Endothelial cell (in vitro differentiated cells): Measurements from ENCODE around the gene NEURL2. TPM values are rescaled to one million over a fixed set of nuclear protein-coding genes. Genes with fewer than 3 reads are reported as not detected.

ENCODE experiments used
- DNase-seq: peaks from one replicate; pipeline ENCODE4 v3.0.0; 2021; ENCODE audit warnings: low spot score
- H3K27ac Mint-ChIP-seq: one replicate; pipeline ENCODE4 v1.8.0; 2021; ENCODE audit warnings: mixed read lengths, inconsistent platforms; ENCODE audit not compliant: unreplicated experiment
- H3K27me3 Mint-ChIP-seq: one replicate; pipeline ENCODE4 v1.8.0; 2021; ENCODE audit warnings: mild to moderate bottlenecking, moderate library complexity, mixed read lengths, inconsistent platforms; ENCODE audit not compliant: unreplicated experiment
- H3K36me3 Mint-ChIP-seq: one replicate; pipeline ENCODE4 v1.8.0; 2021; ENCODE audit warnings: mild to moderate bottlenecking, low read depth, mixed read lengths, inconsistent platforms; ENCODE audit not compliant: unreplicated experiment
- H3K4me1 Mint-ChIP-seq: one replicate; pipeline ENCODE4 v1.8.0; 2021; ENCODE audit warnings: mild to moderate bottlenecking, mixed read lengths, inconsistent platforms; ENCODE audit not compliant: unreplicated experiment
- H3K4me3 Mint-ChIP-seq: one replicate; pipeline ENCODE4 v1.8.0; 2021; ENCODE audit warnings: mild to moderate bottlenecking, mixed read lengths, inconsistent platforms; ENCODE audit not compliant: unreplicated experiment
- H3K9me3 Mint-ChIP-seq: one replicate; pipeline ENCODE4 v1.8.0; 2021; ENCODE audit warnings: mixed read lengths, inconsistent platforms; ENCODE audit not compliant: unreplicated experiment
- total RNA-seq: library from RNA; stranded (reverse); fragmentation: NEBNext Ultra II Directional; extraction: Animal tissue kit (Norgen Biotek cat#: 25700); gene quantifications from one replicate; pipeline ENCODE4 v1.2.1, GENCODE V29; 2021; ENCODE audit not compliant: unreplicated experiment
- TF ChIP-seq, protein P1 (sequence below): fragments of 200-600 bp; sonication (generic); IDR thresholded peaks from one replicate; pipeline ENCODE4 v1.5.0; 2021; ENCODE audit warnings: antibody characterized with exemption; ENCODE audit not compliant: unreplicated experiment

The NEURL2 gene
- total RNA-seq, 1 donor from 2014 or later = 3.6 TPM

DNA sequence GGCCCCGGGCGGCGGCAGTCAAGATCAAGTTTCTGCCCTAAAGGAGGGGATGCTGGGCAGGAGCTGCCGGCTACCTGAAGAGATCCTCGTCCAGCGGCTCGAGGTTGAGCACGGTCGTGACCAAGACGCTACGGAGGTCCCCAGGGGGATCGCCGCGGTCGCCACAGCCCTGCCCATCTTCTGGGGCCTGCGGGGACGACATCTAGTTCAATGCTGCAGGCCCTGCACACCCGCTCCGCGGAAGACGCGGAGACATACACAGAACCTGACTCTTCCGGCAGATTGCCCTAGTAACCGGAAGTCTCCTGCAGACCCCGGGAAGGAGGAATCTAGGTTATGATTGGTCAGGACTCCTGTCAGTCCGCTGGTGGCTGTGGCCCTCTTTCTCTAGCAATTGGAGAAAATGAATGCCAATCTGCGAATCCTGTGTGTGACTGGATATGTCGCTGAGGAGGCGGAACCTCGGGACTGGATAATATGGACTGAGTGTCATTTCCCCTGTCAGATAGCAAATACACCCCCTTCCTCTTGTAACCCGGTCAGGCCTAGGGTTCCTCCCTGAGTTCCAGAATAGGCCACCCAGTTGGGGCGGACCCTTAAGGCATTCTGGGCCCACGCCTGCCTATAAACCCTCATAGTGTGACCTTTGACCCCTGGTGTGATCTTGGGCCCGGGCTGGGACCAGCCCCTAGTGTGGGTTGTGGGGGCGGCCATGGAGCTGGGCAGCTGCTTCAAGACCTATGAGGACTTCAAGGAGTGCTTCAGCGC, 33.7 kb downstream of the NEURL2 start, which contains the start of the genes ACOT8 and ZSWIM3:
TSS of gene ACOT8 (minus strand) at position 279 of the 768 bp plus-strand sequence. CDS start at position 202, 77 bp downstream.
TSS of gene ZSWIM3 (plus strand) at position 501 of the 768 bp plus-strand sequence. CDS start at position 713, 212 bp downstream.
- Mint-ChIP-seq H3K27ac (peak within 1 kb of the TSS; percentile 95), H3K27me3 (peaks cover 7% of the 10 kb centered on the region), H3K4me1 (peaks cover 18% of the 10 kb centered on the region)

DNA sequence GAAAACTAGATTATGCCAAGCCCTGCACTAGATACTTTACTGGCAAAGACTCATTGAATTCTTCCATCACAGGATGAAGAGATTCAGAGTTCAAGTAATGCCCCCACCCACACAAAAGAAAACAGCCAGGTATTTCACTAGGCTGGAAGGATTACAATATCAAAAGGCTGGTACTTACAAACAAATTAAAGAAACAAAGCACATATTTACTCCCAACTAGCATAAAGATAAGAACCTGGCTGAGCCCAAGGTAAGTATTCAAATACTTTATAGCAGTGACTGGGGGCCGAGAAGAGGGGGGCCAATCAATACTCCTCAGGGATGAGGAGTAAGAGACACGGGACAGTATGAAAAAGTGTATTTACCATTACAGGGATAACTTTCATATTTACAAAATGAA, 37.5 kb downstream of the NEURL2 start:
- TF ChIP-seq, protein P1, sequence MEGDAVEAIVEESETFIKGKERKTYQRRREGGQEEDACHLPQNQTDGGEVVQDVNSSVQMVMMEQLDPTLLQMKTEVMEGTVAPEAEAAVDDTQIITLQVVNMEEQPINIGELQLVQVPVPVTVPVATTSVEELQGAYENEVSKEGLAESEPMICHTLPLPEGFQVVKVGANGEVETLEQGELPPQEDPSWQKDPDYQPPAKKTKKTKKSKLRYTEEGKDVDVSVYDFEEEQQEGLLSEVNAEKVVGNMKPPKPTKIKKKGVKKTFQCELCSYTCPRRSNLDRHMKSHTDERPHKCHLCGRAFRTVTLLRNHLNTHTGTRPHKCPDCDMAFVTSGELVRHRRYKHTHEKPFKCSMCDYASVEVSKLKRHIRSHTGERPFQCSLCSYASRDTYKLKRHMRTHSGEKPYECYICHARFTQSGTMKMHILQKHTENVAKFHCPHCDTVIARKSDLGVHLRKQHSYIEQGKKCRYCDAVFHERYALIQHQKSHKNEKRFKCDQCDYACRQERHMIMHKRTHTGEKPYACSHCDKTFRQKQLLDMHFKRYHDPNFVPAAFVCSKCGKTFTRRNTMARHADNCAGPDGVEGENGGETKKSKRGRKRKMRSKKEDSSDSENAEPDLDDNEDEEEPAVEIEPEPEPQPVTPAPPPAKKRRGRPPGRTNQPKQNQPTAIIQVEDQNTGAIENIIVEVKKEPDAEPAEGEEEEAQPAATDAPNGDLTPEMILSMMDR = no peak
- no peaks in the 10 kb centered on the region for H3K9me3 Mint-ChIP-seq
- no peak for DNase-seq
- H3K36me3 Mint-ChIP-seq = peaks cover 30% of the 10 kb centered on the region
- H3K4me1 Mint-ChIP-seq = peaks cover 15% of the 10 kb centered on the region
- peaks cover 7% of the 10 kb centered on the region for H3K27me3 Mint-ChIP-seq
- H3K27ac Mint-ChIP-seq = no peak overlapping the region
- H3K4me3 Mint-ChIP-seq = no peak overlapping the region

More for the DNA sequence above, 33.7 kb downstream of the NEURL2 start, which contains the start of the genes ACOT8 and ZSWIM3:
- Mint-ChIP-seq H3K9me3 (no peaks in the 10 kb centered on the region), H3K4me3 (peak within 1 kb of the TSS; percentile 95), H3K36me3 (peaks cover 6% of the 10 kb centered on the region)
- DNase-seq = peak; percentile 94
- TF ChIP-seq, protein P1 = no peak

DNA sequence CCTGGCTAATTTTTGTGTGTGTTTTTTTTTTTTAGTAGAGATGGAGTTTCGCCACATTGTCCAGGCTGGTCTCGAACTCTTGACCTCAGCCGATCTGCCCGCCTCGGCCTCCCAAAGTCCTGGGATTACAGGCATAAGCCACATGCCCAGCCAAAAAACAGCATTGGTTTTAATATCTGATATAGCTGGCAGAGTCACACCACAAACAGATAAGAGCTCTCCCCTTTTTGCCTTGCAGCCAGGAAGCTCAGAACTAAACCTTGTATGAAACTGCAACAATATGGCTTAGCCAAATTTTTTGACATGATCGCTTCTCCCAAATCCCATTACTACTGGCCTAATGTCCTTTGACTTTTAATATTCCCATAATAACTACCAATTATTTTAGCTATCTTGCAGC, 38.7 kb downstream of the NEURL2 start:
- DNase-seq = no peak
- peaks cover 32% of the 10 kb centered on the region for H3K36me3 Mint-ChIP-seq
- peaks cover 4% of the 10 kb centered on the region for H3K27me3 Mint-ChIP-seq
- H3K9me3 Mint-ChIP-seq = no peaks in the 10 kb centered on the region
- no peak overlapping the region for H3K4me3 Mint-ChIP-seq
- H3K27ac Mint-ChIP-seq = no peak overlapping the region
- peaks cover 10% of the 10 kb centered on the region for H3K4me1 Mint-ChIP-seq
- TF ChIP-seq, protein P1 = no peak

DNA sequence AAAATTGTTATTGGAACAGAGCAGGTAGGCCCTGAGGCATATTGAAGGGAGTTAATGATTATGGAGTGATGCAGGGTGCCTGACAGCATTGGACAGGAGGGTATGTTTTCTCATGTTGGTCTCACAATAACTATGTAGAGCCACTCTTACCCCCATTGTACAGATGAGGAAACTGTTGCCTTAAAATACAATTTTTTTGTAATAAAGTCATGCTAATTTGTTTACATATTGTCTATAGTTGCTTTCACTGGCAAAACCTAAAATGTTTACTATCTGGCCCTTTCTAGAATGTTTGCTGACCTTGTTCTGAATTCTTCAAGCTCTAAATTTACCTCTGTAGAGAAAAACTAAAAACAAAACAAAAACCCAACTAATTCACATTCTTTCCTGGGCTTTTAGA, 39.5 kb downstream of the NEURL2 start:
- H3K27me3 Mint-ChIP-seq = peaks cover 4% of the 10 kb centered on the region
- no peak overlapping the region for H3K4me3 Mint-ChIP-seq
- no peak overlapping the region for H3K27ac Mint-ChIP-seq
- peaks cover 6% of the 10 kb centered on the region for H3K4me1 Mint-ChIP-seq
- no peaks in the 10 kb centered on the region for H3K9me3 Mint-ChIP-seq
- H3K36me3 Mint-ChIP-seq = peaks cover 32% of the 10 kb centered on the region
- no peak for DNase-seq
- TF ChIP-seq, protein P1 = no peak

DNA sequence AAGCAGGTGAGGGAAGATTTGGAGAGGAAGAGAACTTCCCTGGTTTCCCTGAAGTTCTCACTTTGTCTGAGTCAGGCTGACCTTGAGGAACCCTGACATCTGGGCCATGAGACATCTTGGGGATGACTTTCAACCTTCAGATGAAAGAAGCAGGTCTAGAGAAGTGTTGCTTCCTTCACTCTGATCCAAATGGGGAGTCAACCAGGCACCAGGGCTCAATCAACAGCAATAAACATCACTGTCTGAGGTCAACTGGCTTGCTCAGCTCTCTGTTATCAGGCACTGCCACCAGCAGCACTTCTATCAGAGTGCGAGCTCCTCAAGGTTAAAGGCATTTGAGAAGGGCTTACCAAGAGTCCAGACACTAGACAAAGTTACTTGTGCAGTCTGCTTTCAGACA, 40.1 kb downstream of the NEURL2 start:
- H3K36me3 Mint-ChIP-seq = peaks cover 32% of the 10 kb centered on the region
- no peaks in the 10 kb centered on the region for H3K9me3 Mint-ChIP-seq
- H3K4me1 Mint-ChIP-seq = peaks cover 3% of the 10 kb centered on the region
- TF ChIP-seq, protein P1 = no peak
- H3K4me3 Mint-ChIP-seq = peak overlapping the region; percentile 40
- H3K27ac Mint-ChIP-seq = no peak overlapping the region
- DNase-seq = no peak
- peaks cover 4% of the 10 kb centered on the region for H3K27me3 Mint-ChIP-seq
